CD4-positive, alpha-beta T cell treated with Interleukin-15 for 4 hours (primary cell): ENCODE data around the gene USP40.
"Not testable (repeated sequence)": the region's sequence is repeated elsewhere in the genome, so short reads cannot be mapped to it uniquely, and the experiment has no call there.

ENCODE experiments used
- DNase-seq: peaks from one replicate; pipeline ENCODE4 v3.0.0-alpha.2; 2020; ENCODE audit warnings: low spot score

USP40 gene

GRCh38 chr2:233566141-233566956 lies at the start of gene USP40:
USP40 (minus strand) TSS chr2:233566782; CDS start chr2:233565554, 1,228 bp downstream.
- DNase-seq: peak; percentile 53

GRCh38 chr2:233611284-233611683 lies 44.7 kb upstream of the USP40 start:
- DNase-seq: no peak

GRCh38 chr2:233605680-233606079 lies 39.1 kb upstream of the USP40 start:
- no peak for DNase-seq

- DNase-seq: no peak
Observed at GRCh38 chr2:233604826-233605225, 38.2 kb upstream of the USP40 start.

GRCh38 chr2:233603520-233603919 lies 36.9 kb upstream of the USP40 start:
- DNase-seq: no peak

- no peak for DNase-seq
Observed at GRCh38 chr2:233602076-233602475, 35.5 kb upstream of the USP40 start.

- DNase-seq: no peak
Observed at GRCh38 chr2:233600386-233600785, 33.8 kb upstream of the USP40 start.

- DNase-seq: no peak
Observed at GRCh38 chr2:233598952-233599351, 32.4 kb upstream of the USP40 start.

- no peak for DNase-seq
Observed at GRCh38 chr2:233597522-233597921, 30.9 kb upstream of the USP40 start.

- DNase-seq: no peak
Observed at GRCh38 chr2:233593201-233593600, 26.6 kb upstream of the USP40 start.

- DNase-seq: not testable (repeated sequence)
Observed at GRCh38 chr2:233592706-233593105, 26.1 kb upstream of the USP40 start.

- no peak for DNase-seq
Observed at GRCh38 chr2:233588400-233588799, 21.8 kb upstream of the USP40 start.

- no peak for DNase-seq
Observed at GRCh38 chr2:233584210-233584609, 17.6 kb upstream of the USP40 start.

GRCh38 chr2:233583217-233583965 lies 16.8 kb upstream of the USP40 start:
- not testable (repeated sequence) for DNase-seq

- not testable (repeated sequence) for DNase-seq
Observed at GRCh38 chr2:233577341-233577740, 10.8 kb upstream of the USP40 start.

GRCh38 chr2:233572468-233572867 lies 5.9 kb upstream of the USP40 start:
- DNase-seq: no peak

- no peak for DNase-seq
Observed at GRCh38 chr2:233571462-233571861, 4.9 kb upstream of the USP40 start.

- DNase-seq: no peak
Observed at GRCh38 chr2:233571001-233571400, 4.4 kb upstream of the USP40 start.

GRCh38 chr2:233565685-233566140 lies 869 bp downstream of the USP40 start:
- DNase-seq: no peak

GRCh38 chr2:233563663-233564430 lies 2.7 kb downstream of the USP40 start:
- DNase-seq: no peak

GRCh38 chr2:233556881-233557736 lies 9.5 kb downstream of the USP40 start:
- DNase-seq: no peak
